ENCODE results near the gene TLE1.
"Not testable (repeated sequence)": the region's sequence is repeated elsewhere in the genome, so short reads cannot be mapped to it uniquely, and the experiment has no call there.

The TLE1 gene

DNA sequence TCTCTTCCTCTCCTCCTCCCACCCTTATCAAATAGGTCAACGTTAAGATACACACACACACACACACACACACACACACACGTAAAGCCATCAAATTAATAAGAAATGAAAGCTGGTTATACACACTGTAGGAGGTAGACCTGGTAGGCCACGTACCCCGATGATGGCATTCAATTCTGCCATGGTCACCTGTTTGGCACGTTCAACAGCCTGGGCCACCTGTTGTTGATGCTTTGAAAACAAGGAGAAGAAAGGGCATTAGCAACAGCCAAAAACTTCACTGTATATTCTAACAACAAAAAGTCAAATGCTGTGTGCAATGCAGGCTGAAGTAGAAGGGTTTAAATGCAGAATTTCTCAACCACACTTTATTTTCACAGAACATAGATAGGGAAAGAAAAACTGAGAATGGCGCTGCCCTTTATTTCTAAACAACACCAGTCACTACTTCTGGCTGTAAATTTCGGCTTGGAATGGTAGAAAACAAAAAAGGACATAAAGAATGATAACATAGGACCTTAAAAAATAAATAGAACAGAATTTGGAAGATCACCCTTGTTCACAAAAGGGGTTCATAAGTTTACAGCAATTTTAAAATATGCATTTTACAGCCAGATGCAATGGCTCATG is 37.2 kb downstream of the TLE1 start:
- DNase-seq (ENCODE audit: low read depth), result no peak

DNA sequence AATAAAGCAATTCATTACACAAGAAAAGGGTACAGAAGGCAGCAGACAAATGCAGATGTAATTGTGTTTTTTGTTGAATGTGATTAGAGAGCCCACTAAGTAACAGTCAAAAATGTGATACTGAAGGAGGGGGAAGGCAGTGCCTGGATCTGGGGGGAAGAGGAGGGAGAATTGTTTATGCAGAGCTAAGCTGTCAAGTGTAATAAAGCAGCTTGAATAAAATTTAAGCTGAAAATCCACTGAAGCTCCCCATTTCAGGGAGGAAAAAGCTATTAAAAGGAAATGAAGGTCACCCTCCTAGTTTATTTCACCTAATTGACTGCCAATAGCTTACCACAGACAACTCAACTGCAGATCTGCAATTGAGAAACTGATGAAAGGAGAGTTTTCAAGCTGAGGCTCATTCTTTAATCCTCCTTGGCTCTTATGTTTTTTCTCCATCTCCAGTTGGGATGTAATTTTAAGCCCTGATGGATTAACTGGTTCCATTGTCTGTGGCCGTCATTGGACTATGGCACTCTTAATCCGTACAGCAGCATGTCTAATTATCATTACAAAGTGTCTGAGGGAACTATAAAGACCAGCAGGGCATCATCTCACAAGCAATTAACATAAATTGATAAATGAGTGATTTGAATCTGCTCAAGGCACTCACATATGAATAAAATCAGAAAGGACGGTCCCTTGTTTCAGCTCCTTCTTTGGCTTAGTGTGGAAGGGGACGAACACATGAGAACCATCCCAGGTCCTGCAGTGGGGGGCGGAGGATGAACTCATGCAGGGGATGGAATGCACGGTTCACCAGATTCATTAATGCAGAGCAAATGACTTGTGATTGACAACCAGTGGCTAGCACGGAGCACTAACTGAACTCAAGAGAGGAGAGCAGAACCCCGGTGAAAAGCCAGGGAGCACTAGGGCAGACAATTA is 38.5 kb downstream of the TLE1 start:
- no peak for DNase-seq (ENCODE audit: low read depth)

DNA sequence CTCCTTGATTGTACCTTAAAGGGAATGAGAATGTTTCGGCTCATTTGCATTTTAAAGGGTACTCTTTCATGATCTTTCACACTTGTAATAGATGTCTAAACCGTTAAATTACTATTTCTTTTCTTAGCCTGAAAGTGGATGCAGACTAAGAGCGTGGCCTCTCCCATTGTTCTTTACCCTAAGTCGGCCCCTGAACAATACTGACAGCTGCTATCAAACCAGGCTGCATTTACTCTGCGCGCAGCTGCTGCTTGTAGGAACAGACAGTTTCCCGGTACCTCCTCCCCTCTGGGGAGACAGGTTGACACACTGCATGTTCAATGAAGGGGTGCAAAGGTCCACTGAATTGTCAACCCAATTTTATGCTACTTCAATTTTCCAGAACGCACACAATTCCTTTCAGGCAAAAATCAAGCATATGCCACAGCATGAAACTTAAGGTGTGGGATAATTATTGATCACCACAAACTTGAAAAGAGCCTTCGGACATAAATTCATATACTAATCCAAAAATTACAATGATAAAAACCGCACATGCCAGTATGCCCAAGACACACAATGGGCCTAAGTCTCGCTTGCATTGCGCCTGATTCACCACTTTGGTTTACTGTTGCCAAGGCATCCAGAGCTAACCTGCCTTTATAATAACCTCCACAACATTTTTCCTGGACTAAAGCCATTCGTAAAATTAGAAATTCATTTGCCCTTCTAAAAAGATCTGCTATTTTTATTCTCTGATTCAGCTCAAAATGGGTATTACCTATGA is 39.7 kb downstream of the TLE1 start:
- no peak for DNase-seq (ENCODE audit: low read depth)

DNA sequence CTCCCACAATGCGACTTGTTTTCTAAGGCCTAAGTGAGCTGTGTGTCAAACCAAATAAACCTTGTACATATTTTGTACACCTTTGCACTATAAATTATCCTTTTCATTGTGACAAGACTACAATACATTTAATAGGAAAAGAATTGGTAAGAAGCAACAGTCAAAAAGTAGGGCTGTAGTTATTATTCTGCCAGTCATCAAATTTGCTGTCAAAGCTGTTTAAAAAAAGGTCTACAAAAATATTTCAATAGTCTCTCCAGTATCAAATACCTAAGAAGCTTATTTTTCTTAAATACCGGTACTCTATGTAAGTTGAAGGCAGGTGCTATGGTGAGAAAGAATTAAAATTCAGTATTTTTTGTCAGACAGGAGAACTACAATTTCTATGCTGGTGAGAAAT is 40.5 kb downstream of the TLE1 start:
- no peak for DNase-seq (ENCODE audit: low read depth)

DNA sequence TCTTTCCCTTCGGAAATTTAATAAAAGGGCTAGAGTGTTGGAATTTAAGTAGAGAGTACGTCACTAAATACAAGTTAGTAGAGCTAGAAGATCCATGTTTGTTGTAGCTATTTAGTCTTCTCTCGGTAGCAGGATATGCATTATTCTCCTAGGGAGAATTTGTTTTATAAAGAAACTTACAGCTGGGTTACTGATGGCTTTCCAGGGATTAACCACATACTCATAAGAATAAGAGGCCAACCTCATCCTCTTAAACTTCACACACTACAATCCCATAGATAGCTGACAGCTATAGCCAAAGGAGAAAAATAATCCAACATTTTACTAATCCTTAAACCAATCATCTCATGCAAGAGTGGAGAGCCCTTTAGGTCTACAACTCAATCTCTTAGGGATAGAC is 43.0 kb downstream of the TLE1 start:
- DNase-seq (ENCODE audit: low read depth), result no peak

DNA sequence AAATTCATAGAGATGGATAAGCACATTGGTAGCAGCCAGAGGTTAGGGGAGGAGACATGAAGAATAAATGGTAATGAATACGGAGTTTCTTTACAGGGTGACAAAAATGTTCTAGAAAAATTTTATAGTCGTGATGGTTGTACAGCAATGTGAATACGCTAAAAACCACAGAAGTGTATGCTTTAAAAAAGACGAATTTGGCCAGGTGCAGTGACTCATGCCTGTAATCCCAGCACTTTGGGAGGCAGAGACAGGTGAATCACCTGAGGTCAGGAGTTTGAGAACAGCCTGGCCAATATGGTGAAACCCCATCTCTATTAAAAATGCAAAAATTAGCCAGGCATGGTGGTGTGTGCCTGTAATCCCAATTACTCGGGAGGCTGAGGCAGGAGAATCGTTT is 44.8 kb downstream of the TLE1 start:
- not testable (repeated sequence) for DNase-seq (ENCODE audit: low read depth)

DNA sequence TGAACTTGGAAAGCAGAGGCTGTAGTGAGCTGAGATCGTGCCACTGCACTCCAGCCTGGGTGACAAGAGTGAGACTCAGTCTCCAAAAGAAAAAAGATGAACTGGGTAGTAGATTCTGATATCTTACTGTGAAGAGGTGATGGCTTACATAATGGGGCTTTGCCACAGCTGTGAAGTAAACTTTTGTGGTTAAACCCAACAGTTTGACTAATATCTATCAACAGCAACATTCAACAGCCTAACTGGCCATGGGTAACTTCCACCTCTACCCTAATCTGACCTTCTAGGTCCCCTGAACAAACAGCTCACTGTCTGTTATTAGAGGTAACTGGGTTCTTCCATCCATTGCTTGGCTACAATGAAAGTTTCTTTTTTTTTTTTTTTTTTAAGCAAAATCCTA is 52.1 kb downstream of the TLE1 start:
- no peak for DNase-seq (ENCODE audit: low read depth)

DNA sequence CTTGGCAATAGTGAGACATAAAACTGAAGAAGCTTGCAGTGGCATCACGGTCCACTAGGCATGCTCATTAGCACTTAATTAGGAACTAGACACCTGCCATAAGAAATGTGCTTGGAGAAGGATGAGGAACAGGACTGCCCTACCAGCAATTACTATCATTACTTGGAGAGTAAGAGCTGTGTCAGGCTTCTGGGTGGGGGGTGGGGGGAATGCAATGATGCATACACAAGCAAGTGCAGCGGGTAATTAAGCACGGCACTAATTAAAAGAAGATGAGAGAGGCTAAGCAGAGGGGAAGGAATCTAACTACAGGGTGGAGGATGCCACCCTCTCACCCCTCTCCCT is 53.1 kb downstream of the TLE1 start:
- DNase-seq (ENCODE audit: low read depth), result no peak

DNA sequence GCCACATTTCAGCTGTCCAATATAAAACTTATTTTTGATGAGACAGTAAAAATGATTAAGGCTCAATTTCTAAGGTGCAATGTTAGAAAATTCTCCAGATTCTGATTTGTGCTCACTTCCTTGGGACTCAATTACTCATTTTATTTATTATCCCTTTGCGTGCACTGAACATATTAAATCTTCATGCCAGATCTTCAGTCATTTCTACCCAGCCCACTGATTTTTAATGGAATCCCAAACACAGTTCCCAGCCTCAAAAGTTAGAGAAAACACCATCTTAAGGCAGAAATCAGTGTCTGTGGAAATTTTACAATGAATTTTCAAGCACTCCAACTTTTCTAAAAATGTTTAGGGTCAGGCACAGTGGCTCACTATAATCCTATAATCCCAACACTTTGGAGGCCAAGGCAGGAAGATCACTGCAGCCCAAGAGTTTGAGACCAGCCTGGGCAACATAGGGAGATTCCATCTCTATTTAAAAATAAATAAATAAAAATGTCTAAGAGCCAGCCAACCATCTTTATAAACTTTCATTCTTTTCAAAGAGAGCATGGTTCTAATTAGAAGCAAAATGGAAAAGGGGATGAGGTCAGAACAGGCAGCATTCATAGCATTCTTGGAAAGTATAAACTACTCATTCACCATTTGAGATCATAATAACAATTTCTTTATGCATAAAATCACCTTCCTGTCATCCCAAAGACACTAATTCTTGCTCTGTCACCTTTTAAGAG is 53.7 kb downstream of the TLE1 start:
- no peak for DNase-seq (ENCODE audit: low read depth)

GRCh38 chr9:81634915-81635516 is 54.3 kb downstream of the TLE1 start:
- DNase-seq (ENCODE audit: low read depth), result no peak

GRCh38 chr9:81633952-81634854 is 55.1 kb downstream of the TLE1 start:
- no peak for DNase-seq (ENCODE audit: low read depth)

DNA sequence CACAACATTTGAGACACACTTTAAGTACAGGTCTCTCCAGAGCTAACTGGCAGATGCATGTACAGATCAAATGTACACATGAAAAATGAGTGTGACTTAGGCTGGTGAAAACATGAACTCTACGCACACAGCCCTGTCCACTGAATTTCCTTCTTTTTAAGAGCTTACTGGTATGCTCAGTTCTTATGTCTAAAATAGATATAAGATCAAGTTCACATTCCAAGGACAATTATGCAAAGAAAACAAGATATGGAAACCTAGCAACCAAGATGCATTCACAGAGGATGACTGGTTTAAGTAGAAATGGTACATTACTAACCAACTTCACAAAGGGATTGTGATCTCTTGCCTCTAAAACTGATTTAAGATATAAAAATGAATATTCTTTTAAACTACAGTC is 56.7 kb downstream of the TLE1 start:
- no peak for DNase-seq (ENCODE audit: low read depth)

- no peak for DNase-seq (ENCODE audit: low read depth)
Observed at GRCh38 chr9:81631218-81631745, 58.1 kb downstream of the TLE1 start.

- no peak for DNase-seq (ENCODE audit: low read depth)
Observed at GRCh38 chr9:81629440-81629839, 59.9 kb downstream of the TLE1 start.

DNA sequence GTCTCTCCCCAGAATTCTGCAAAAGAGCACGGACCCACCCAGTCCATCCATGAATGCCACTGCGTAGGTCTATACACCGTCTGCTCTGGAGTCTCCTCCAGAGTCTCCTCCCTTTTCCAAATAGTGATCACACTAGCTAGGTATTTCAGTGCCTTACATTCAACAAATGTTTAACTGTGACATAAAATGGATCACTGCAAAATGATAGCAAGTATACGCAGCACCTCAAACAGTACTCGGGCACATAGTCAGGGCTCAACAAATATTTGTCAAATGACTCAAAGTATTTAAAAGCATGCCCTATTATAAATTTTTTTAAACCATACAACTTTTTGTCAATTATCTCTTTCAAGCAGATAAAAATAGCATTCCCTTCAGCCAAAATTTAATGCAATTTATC is 60.5 kb downstream of the TLE1 start:
- no peak for DNase-seq (ENCODE audit: low read depth)

GRCh38 chr9:81627481-81627880 is 61.9 kb downstream of the TLE1 start:
- no peak for DNase-seq (ENCODE audit: low read depth)

- DNase-seq (ENCODE audit: low read depth), result no peak
Observed at GRCh38 chr9:81626511-81626910, 62.8 kb downstream of the TLE1 start.

GRCh38 chr9:81625969-81626368 is 63.4 kb downstream of the TLE1 start:
- DNase-seq (ENCODE audit: low read depth), result no peak

DNA sequence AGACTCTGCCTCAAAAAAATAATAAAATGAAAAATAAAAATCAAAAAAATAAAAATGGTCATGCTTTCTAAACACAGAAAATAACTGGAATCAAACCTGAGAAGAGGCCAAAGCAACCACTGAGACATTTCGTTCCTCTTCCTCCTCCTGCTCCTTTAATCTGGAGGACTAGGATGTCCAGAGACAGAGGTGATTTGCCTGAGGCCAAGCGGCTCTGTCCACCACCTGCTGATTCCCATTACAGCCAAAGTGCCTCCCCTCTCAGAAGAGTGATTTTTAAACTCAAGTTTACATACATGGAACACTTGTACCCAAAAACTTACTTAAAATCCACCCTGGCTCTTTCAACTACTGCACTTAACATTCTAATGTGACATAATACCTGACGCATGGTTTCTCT is 65.6 kb downstream of the TLE1 start:
- DNase-seq (ENCODE audit: low read depth), result no peak

DNA sequence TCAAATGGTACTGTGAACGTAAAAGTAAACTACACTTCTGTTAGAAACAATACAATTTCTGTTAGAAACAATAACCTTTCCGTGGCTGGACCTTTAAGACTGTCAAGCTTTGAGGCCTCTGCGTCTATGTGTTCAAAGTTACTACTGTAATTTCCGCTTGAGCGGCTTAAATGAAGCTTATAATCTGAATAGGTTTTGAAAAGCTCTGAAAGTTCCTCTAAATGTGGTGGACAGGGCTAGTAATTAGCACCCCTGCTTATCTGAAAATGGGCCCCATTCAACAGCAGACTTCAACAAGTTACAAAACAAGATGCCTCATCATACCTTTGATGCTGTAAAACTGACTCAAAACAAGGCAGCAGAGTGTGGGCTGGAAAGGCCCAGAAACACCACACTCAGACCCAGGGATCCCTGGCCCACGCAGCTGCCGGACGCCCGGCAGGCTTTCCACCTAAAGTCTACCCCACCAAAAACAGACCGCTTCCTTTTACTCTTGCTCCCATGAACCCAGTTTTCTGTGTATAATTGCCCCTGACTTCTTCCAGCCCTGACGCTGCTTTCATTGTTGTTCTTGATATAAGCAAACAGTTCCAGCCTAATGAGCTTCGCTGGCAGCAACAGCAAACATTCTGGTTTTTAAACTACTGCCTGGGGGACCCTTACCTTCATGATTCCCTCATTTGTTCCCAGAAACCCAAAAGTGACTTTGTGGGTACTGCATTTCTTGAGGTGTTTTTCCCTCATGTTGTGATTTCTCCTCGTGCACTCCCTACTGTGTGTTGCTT is 66.7 kb downstream of the TLE1 start:
- DNase-seq (ENCODE audit: low read depth), result no peak
